DMS 273 (cell line): Measurements from ENCODE around the gene MACROD1.

Experiments
- DNase-seq: peaks from one replicate; lab custom pipeline; 2025; ENCODE audit not compliant: unreplicated experiment; lab: John Stamatoyannopoulos, UW

MACROD1 gene

DNA sequence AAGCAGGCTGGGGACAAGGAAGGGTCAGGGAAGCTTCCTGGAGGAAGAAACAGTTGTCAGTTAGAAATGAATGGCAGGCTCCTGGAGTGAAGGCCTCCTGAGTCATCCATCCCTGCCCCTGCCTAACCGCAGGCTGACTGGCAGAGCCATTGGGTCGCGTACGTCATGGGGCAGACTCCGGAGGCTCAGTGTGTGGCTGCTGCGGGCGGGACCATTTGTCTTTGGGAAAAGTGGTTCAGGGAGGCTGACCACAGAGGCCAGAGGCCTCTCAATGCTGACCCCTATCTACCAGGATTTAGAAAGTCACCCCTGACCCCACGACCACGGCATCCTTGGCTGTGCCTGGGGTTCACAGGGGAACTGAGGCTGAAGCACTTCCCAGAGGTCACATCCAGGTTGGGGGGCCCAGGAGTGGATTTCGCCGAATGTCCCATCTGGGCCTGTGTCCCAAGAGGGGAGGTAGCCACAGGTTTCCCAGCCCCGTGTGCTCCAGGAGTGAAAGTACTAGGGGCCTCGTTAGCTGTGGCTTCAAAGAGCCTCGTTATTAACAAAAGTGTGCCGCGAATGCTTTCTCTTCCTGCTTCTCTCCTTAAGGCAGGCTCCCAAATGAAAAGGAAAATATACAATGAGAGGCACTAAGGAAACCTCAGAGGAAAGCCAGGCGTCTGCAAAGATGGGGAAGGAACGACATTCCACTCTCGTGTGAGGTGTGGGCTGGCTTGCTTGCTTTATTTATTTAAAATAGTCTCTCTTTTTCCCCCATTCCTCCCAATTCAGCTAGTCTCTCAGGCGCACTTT is 71.3 kb downstream of the MACROD1 start:
- no peak for DNase-seq

GRCh38 chr11:64093233-64094039 is 72.5 kb downstream of the MACROD1 start:
- DNase-seq, result no peak

DNA sequence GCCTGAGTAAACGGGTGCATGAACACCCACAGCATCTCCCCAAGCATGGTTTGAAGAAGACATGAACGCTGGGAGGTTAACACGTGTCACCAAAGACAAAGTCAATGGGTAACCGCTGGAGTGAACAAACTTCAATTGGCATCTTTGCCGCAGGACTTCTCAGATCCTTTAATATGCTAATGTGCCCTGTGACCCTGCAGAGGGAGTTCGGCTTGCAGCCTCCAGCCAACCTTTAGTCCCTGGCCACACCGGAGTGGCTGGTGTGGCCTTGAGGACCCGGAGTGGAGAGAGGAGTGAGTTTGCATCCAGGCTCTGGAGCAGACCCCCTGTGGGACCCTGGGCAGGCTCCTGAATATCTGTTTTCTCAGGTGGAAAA is 73.2 kb downstream of the MACROD1 start:
- DNase-seq, result no peak

- DNase-seq, result no peak
Measured at GRCh38 chr11:64092111-64092760, 73.7 kb downstream of the MACROD1 start.

- DNase-seq, result no peak
Measured at GRCh38 chr11:64090806-64091516, 75.0 kb downstream of the MACROD1 start.

- no peak for DNase-seq
Measured at GRCh38 chr11:64089915-64090805, 75.8 kb downstream of the MACROD1 start.

DNA sequence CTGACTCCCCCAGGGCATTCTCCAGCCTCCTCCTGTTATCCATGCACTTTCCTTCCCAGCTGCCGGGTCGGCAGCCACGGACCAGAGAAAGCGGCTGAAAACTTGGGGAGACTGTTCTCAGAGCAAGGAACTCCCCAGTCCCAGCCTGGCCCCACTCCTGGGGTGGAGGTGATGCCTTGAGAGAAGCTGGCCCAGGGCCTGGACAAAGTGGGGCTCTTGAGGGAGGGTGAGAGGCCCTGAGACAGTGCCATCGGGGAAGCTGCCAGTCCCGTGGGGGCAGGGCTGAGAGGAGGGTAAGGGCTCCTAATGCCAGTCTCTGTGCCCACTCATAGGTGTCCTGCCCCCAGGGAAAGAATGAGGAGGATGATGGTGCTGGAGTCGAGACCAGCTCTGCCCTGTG is 76.4 kb downstream of the MACROD1 start:
- no peak for DNase-seq

- DNase-seq, result no peak
Measured at GRCh38 chr11:64089027-64089360, 76.9 kb downstream of the MACROD1 start.

DNA sequence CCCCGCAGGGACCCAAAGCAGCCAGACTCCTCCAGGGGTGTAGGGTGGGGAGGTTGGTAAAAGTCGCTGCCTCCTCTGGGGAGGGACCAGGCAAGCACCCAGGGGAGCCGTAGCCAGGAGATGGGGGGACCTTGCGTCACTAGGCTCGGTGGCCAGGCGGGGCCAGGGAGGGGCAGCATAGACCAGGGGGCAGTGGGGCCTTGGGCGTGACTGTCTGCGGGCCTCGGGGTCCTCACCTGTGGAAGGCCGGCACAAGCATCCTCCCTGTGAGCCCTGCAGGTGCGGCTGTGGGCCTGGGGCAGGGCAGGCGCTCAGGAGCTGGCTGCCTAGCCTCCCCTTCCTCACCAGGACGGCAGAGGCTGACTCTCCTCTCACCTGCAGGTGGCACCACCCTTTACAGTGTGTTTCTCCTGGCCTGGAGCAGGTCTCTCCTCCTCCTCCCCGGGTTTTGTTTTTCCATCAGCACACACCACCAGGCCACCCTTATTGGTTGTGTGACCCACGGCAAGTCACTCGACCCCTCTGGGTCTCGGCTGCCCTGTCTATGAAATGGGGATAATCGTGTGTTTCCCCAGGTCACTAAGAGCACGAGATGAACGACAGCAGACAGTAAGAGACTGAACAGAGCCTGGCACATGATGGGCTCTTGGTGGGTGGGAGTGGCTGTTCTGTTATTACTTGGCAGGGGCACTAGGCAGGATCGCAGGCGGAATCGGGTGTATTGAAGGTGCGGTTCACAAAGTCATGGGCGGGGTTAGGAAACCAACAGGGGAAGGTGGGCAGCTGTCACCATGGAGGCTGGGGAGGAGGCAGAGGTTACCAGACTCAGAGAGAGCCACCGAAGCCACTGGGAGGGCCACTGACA is 77.5 kb downstream of the MACROD1 start:
- DNase-seq, result peak; percentile 45

DNA sequence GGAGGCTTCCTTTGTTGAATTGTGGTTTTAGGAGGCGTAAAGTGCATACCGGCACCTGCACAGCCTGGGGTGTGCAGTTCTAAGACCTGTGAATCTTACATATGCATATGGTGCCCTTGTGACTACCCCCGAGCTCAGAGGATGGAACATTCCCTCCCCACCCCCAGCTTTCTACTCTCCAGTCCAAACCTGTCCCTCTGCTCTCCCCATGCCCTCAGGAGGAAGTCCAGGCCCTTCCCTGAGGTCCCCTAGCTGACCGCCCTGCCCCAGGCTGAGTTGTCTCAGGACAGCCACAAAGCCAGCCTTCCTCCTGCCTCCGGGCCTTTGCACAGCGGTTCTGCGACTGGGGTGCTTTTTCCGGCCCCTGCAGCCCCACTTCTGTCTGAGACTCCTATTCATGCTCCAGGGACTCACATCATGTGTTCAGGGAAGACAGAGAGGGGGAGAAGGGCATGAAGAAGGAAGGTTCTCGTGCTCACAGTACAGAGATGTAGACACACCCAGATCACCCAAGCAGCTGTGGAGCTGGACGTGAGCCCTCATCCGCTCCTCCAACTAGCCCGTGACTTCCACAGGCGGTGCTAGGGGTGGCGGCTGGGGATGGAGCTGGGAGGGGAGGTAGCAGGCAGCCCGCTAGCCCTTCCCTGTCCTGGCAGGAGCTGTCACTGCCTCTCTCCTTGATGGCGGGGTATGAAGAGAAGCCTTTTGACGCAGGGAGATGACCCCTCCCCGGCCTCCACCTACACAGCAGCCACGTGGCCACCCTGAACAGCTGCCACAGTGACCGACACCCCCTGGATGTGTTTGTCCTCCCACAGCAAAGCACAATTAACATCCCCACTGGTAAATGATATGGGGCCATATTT is 79.4 kb downstream of the MACROD1 start:
- DNase-seq, result peak; percentile 58

DNA sequence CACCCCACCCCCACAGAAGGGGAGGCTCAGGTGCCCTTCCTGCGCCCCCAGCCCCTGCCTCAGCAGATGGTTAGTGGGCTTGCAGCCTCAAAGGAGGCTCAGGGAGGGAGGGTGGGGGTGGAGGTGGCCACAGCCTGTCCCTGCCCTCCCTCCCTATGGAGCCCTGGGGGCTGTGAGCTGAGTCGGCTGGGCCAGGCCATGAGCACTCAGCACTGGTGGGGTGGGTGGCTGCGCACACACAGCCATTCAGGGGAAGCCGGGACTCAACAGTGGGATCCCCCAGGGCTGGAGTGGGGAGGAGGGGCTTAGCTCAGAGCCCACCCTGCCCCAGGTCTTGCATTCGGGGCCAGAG is 80.0 kb downstream of the MACROD1 start:
- DNase-seq, result no peak

DNA sequence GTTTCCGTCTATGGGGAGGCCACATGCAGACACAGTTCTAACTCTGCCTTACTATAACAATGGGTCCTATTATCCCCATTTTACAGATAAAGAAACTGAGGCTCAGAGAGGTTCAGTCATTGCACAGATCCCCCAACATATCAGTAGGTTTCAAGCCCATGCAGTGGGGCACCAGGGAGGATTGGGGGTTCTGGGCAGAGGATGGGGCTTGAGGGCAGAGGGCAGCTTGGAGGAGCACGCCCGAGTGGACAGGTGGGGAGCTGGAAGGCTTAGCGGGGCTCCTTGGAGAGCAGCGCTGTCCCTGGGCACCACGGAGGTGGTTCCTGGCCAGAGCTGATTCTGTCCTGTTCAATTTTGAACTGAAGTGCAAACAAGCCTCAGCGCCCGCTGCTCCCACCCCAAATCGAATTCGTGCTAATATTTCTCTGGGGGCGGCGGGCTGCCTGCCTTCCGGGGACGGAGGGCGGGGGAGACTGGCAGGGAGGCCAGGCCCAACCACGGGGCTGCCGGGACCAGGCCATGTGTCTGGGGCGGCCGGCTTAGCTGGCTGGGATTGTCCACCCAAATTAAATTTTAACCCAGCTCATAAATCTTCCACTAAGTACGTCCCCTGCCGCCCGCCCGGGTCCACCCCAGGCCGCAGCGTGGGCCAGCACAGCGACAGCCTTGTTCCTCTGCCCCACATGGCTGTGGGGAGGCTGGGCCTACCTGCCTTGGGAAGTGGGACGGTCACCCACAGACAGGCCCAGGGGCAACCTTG is 80.8 kb downstream of the MACROD1 start:
- DNase-seq, result no peak

DNA sequence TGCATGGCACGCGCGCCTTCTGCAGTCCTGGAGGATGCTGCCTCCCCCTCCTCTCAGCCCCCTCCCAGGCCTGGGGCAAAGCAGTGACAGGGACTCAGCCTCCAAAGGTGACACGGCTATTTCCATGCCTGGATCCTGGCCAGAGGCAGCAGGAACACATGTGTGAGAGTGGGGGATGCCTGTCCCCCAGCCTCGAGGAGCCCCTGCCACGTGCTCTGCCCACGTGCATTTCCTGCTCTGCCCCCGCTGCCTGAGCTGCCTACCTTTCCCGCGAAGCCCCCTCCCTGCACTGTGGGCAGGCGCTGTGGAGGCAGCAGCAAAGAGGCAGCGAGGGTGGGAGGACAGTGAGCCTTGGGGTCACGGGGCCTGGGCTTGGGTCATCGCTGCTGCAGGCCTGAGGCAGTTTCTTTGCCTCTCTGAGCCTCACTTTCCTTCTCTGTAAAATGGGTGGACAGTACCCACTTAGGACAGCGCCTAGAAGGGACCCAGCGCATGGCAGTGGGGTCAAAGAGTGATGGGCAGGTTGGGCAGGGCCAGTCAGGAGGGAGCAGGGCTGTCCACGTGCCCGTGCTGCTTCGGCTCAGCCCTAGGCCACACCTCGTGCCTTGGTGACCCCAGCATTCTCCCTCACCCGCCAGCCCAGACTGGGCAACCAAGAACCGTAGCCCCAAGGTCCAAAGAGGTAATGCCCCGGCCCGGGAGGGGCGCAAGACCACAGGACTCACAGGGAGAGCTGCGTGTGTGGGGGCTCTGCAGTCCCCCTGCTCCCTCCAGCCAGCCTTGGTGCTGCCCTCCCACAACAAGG is 81.6 kb downstream of the MACROD1 start:
- no peak for DNase-seq

GRCh38 chr11:64083398-64084080 is 82.4 kb downstream of the MACROD1 start:
- no peak for DNase-seq

GRCh38 chr11:64081745-64082442 is 84.0 kb downstream of the MACROD1 start:
- no peak for DNase-seq

GRCh38 chr11:64080390-64080789 is 85.5 kb downstream of the MACROD1 start:
- DNase-seq, result no peak
